Hematopoietic multipotent progenitor cell treated with erythropoietin and hydrocortisone succinate and interleukin-3 and kit ligand, for 6 days (in vitro differentiated cells): ENCODE measurements around the gene PRPF6.
A peak's percentile ranks its signal among the peaks of the same experiment; 100 is the strongest.
"Not testable (repeated sequence)": the region's sequence is repeated elsewhere in the genome, so short reads cannot be mapped to it uniquely, and the experiment has no call there.

Experiments
- DNase-seq: peaks from one replicate; pipeline ENCODE4 v3.0.0-alpha.2; 2015

PRPF6 gene

DNA sequence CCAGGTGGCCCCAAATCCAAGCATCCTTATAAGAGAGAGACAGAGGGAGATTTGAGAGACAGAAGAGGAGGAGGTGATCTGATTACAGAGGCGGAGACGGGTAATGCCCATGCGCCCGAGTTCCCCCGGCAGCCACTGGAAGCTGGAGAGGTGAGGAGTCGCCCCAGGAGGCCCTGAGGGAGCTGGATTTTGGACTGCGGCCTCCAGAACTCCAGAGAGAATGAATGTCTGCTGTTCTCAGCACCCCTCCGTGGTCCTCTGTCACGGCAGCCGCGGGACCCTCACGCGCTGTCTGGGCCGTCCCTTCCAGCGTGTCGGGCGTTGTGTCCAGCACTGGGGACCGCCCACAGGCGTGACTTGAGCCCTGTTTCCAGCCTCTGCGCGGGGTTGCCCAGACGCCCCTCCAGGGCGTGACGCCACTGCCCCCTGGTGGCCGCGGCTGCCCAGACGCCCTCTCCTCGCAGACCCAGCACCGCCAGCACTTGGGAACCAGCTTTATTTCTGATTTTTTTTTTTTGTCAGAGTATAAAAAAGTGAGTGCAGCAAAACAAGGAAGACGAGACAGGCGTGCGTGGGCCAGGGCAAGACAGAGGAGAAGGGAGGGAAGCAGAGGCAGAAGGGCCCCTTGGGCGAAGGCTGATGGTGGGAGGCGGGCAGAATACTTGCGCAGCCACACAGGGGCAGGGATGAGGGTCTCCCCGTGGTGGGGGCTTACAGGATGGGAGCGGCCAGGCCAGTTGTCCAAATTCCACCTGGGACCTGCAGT lies 7.1 kb upstream of the PRPF6 start:
- DNase-seq = peak; percentile 89

- no peak for DNase-seq
Measured at GRCh38 chr20:63974402-63975200, 6.3 kb upstream of the PRPF6 start.

GRCh38 chr20:63976511-63976910 lies 4.4 kb upstream of the PRPF6 start:
- not testable (repeated sequence) for DNase-seq

DNA sequence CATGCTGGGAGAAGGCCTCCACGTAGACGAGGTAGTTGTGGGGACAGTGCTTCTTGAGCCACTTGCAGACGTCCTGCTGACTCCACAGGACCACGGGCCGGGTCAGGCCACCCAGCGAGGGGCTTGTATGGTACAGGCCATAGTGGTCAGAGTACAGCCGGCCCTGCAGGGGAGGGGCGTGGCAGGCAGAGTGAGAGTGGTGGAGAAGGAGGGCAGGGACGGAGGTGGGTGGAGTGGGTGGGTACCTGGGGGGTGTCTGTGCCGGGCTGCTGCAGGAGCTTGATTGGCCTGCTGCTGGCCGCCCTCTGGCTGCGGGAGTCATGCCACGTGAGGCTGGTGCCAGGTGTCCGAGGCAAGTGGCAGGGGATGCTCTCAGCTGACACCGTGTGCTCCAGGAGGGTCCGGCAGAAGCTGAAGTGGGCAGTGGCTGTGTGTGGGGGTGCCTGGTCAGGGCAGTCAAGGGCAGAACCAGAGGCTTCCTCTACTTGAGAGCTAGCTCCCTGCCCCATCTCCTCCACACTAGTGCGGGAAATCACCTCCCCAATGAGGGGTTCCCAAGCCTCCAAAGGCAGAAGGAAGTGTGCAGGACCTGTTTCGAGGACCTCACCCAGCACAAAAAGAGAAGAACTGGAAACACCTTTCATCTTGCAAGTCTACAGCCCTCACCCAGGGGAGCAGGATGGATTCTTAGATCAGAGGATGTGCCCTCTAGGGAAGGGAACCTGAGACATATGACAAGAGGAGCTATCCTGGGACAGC lies 3.8 kb upstream of the PRPF6 start:
- DNase-seq = no peak

- DNase-seq = peak; percentile 86
Measured at GRCh38 chr20:63977739-63978276, 3.1 kb upstream of the PRPF6 start.

- DNase-seq = peak; percentile 69
Measured at GRCh38 chr20:63978319-63979228, 2.4 kb upstream of the PRPF6 start.

- no peak for DNase-seq
Measured at GRCh38 chr20:63979229-63979556, 1.7 kb upstream of the PRPF6 start.

- DNase-seq = peak; percentile 91
Measured at GRCh38 chr20:63979557-63980316, 1.2 kb upstream of the PRPF6 start, which contains the start of gene SAMD10. TSS of gene SAMD10 (minus strand) at chr20:63979642. CDS start at chr20:63979467, 175 bp downstream.

GRCh38 chr20:63980317-63980805 lies 571 bp upstream of the PRPF6 start:
- peak; percentile 24 for DNase-seq

- DNase-seq = no peak
Measured at GRCh38 chr20:63982937-63983336, 2.0 kb downstream of the PRPF6 start.

- DNase-seq = peak; percentile 9
Measured at GRCh38 chr20:64000906-64001305, 20.0 kb downstream of the PRPF6 start.

DNA sequence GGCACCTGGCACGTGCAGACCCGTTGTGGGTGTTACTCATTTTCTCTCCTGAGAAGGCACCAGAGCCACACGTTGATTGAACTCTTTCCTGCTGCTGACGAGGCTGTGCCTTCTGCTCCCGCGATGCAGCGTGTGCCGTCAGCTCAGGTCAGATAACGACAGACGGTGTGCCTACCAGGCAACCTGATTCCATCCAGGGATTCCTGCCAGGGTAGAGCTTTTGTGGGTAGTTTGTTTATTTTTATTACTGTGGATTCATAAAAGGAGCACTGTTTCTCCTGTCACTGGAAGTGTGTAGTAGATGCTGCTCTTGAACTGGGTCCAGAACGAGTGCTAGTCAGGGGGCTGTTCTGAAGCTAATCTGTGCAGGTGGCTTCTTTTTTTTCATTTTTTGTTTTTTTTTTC lies 20.7 kb downstream of the PRPF6 start:
- DNase-seq = no peak

DNA sequence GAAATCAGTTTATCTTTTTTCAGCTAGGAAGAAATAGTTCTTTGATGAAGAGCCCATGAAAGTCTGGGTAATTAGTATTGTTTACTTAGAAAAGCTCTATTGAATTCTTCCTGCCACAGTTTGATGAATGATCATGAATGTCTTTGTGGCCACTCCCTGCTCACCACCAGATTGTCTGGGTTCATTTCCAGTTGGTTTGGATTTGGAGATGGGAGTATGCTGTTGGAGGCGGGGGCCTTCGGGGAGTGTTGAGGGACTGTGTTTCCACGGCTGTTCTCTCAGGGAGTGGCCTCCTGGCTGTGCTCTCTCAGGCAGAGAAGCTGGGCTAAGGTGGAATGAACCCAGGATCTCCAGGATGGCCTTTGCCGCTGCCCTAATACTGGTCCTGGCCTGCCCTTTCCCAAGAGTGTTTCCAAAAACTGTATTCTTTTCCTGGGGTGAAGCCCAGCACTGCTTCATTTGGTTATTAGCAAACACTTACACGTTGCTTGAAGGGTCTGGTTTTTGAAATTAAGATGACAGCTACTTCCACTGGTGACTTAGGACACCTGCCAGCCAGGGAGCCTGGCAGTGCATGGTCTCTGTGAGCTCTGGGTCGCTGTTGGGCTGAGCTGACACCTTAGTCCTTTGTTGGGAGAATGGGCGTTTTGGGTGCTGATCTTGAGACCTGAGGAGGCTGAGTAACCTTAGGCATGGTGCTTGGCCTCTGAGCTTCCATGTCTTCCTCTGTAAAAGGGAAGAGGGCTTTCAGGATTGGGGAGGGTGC lies 23.2 kb downstream of the PRPF6 start:
- DNase-seq = no peak

DNA sequence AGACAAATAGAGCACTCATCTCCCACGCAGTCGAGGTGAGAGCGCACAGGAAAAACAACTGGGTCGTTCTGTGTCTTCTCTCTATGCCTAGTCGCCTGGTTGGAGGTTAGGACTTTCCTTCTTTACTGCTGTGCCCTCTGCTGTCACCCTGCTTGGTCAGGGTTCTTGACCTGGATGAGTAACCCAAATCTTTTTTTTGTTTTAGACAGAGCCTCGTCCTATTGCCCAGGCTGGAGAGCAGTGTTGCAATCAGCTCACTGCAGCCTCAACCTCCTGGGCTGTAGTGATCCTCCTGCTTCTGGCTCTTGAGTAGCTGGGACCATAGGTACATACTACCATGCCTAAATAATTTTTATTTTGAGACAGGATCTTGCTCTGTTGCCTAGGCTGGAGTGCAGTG lies 24.5 kb downstream of the PRPF6 start:
- DNase-seq = no peak

GRCh38 chr20:64006490-64006889 lies 25.6 kb downstream of the PRPF6 start:
- no peak for DNase-seq

DNA sequence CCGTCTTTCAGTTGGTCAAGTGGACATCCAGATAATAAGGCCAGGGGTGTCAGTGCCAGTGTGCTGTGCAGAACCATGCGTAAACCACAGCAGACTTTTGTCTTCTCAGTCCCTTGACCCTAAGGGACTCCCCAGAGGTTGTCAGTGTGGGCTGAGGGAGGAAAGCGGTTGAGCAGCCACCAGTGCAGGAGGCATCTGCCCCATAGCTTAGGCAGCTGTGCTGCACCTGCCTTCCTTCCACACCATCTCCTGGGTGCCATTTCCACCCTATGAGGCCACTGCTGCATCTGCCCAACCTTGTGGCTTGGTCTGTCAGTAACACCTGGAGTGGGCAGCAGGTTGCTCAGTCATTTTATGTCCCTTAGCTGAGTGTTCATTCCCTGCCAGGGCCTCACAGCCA lies 26.0 kb downstream of the PRPF6 start:
- no peak for DNase-seq

GRCh38 chr20:64009811-64010387 lies 29.0 kb downstream of the PRPF6 start:
- DNase-seq = no peak

GRCh38 chr20:64010711-64011237 lies 29.8 kb downstream of the PRPF6 start:
- no peak for DNase-seq

GRCh38 chr20:64011366-64011779 lies 30.4 kb downstream of the PRPF6 start:
- DNase-seq = no peak
